ENCODE data around the gene SLC25A26. TPM values are rescaled to one million over a fixed set of nuclear protein-coding genes. Genes with fewer than 3 reads are reported as not detected.
"Not testable (repeated sequence)": the region's sequence is repeated elsewhere in the genome, so short reads cannot be mapped to it uniquely, and the experiment has no call there.

SLC25A26 gene
- total RNA-seq, 2 donors from 2014 or later: 20.7 to 22.8 TPM

- Histone ChIP-seq H3K4me3 (ENCODE audit: low read length) (no peak overlapping the region), H3K9me3 (ENCODE audit: control insufficient read depth, low read length) (no peaks in the 10 kb centered on the region), H3K4me1 (ENCODE audit: control insufficient read depth, insufficient read depth, low read length) (no peaks in the 10 kb centered on the region), H3K9ac (ENCODE audit: extremely low read depth, low read length, poor library complexity, severe bottlenecking) (no peak overlapping the region), H3K36me3 (ENCODE audit: control insufficient read depth, insufficient read depth, low read length) (no peaks in the 10 kb centered on the region), H3K27ac (ENCODE audit: low read depth, low read length) (no peak overlapping the region), H3K27me3 (ENCODE audit: control insufficient read depth, insufficient read depth, low read length, poor library complexity, severe bottlenecking) (no peaks in the 10 kb centered on the region)
- H3K4me1 Mint-ChIP-seq: no peaks in the 10 kb centered on the region
- H3K4me3 Mint-ChIP-seq: no peak overlapping the region
- DNase-seq: no peak
- TF ChIP-seq CTCF (conservative IDR thresholded peaks at IDR 0.05): no peak
- no peaks in the 10 kb centered on the region for H3K36me3 Mint-ChIP-seq (ENCODE audit: low read depth)
- no peak overlapping the region for H3K27ac Mint-ChIP-seq
- WGBS, 2 experiments (ENCODE audit: insufficient coverage in 1 of 2, insufficient read length in 1 of 2): 93 to 100% methylated on average over 1 to 3 of the region's 3 CpGs
- no peaks in the 10 kb centered on the region for H3K27me3 Mint-ChIP-seq (ENCODE audit: insufficient read depth)
- H3K9me3 Mint-ChIP-seq: no peaks in the 10 kb centered on the region
Measured at GRCh38 chr3:66302288-66302687, 81.5 kb downstream of the SLC25A26 start.

- Histone ChIP-seq H3K4me3 (ENCODE audit: low read length) (no peak overlapping the region), H3K27ac (ENCODE audit: low read depth, low read length) (no peak overlapping the region), H3K9me3 (ENCODE audit: control insufficient read depth, low read length) (no peaks in the 10 kb centered on the region), H3K36me3 (ENCODE audit: control insufficient read depth, insufficient read depth, low read length) (no peaks in the 10 kb centered on the region), H3K9ac (ENCODE audit: extremely low read depth, low read length, poor library complexity, severe bottlenecking) (no peak overlapping the region), H3K4me1 (ENCODE audit: control insufficient read depth, insufficient read depth, low read length) (no peaks in the 10 kb centered on the region), H3K27me3 (ENCODE audit: control insufficient read depth, insufficient read depth, low read length, poor library complexity, severe bottlenecking) (no peaks in the 10 kb centered on the region)
- no peak overlapping the region for H3K4me3 Mint-ChIP-seq
- H3K27ac Mint-ChIP-seq: no peak overlapping the region
- WGBS, 2 experiments (ENCODE audit: insufficient coverage in 1 of 2, insufficient read length in 1 of 2): 93% methylated on average over 3 of the region's 3 CpGs
- no peak for DNase-seq
- H3K36me3 Mint-ChIP-seq (ENCODE audit: low read depth): no peaks in the 10 kb centered on the region
- H3K9me3 Mint-ChIP-seq: no peaks in the 10 kb centered on the region
- no peaks in the 10 kb centered on the region for H3K27me3 Mint-ChIP-seq (ENCODE audit: insufficient read depth)
- no peaks in the 10 kb centered on the region for H3K4me1 Mint-ChIP-seq
- TF ChIP-seq CTCF (conservative IDR thresholded peaks at IDR 0.05): no peak
Measured at GRCh38 chr3:66303491-66303901, 82.7 kb downstream of the SLC25A26 start.

- Histone ChIP-seq H3K4me1 (ENCODE audit: control insufficient read depth, insufficient read depth, low read length) (no peaks in the 10 kb centered on the region), H3K27me3 (ENCODE audit: control insufficient read depth, insufficient read depth, low read length, poor library complexity, severe bottlenecking) (no peaks in the 10 kb centered on the region), H3K9ac (ENCODE audit: extremely low read depth, low read length, poor library complexity, severe bottlenecking) (no peak overlapping the region), H3K27ac (ENCODE audit: low read depth, low read length) (no peak overlapping the region), H3K9me3 (ENCODE audit: control insufficient read depth, low read length) (no peaks in the 10 kb centered on the region), H3K4me3 (ENCODE audit: low read length) (no peak overlapping the region), H3K36me3 (ENCODE audit: control insufficient read depth, insufficient read depth, low read length) (no peaks in the 10 kb centered on the region)
- Mint-ChIP-seq H3K27ac (no peak overlapping the region), H3K9me3 (no peaks in the 10 kb centered on the region), H3K36me3 (ENCODE audit: low read depth) (no peaks in the 10 kb centered on the region), H3K4me1 (no peaks in the 10 kb centered on the region), H3K4me3 (no peak overlapping the region), H3K27me3 (ENCODE audit: insufficient read depth) (no peaks in the 10 kb centered on the region)
- no peak for TF ChIP-seq CTCF (conservative IDR thresholded peaks at IDR 0.05)
- DNase-seq: no peak
- 79 to 91% methylated on average over 3 of the region's 3 CpGs for WGBS, 2 experiments (ENCODE audit: insufficient coverage in 1 of 2, insufficient read length in 1 of 2)
Measured at GRCh38 chr3:66304293-66304692, 83.5 kb downstream of the SLC25A26 start.

GRCh38 chr3:66306086-66306485 is 85.3 kb downstream of the SLC25A26 start:
- H3K4me1 Mint-ChIP-seq; H3K27ac ChIP-seq (ENCODE audit: low read depth, low read length); H3K36me3 ChIP-seq (ENCODE audit: control insufficient read depth, insufficient read depth, low read length); H3K9me3 ChIP-seq (ENCODE audit: control insufficient read depth, low read length); H3K9ac ChIP-seq (ENCODE audit: extremely low read depth, low read length, poor library complexity, severe bottlenecking); H3K27ac Mint-ChIP-seq; H3K27me3 ChIP-seq (ENCODE audit: control insufficient read depth, insufficient read depth, low read length, poor library complexity, severe bottlenecking); H3K36me3 Mint-ChIP-seq (ENCODE audit: low read depth); H3K9me3 Mint-ChIP-seq; H3K27me3 Mint-ChIP-seq (ENCODE audit: insufficient read depth); H3K4me1 ChIP-seq (ENCODE audit: control insufficient read depth, insufficient read depth, low read length); H3K4me3 ChIP-seq (ENCODE audit: low read length); DNase-seq; H3K4me3 Mint-ChIP-seq: not testable (repeated sequence)
- 89 to 96% methylated on average over 7 of the region's 7 CpGs for WGBS, 2 experiments (ENCODE audit: insufficient coverage in 1 of 2, insufficient read length in 1 of 2)

- not testable (repeated sequence) for H3K4me3 Mint-ChIP-seq; H3K27ac Mint-ChIP-seq; H3K4me1 Mint-ChIP-seq; H3K36me3 Mint-ChIP-seq (ENCODE audit: low read depth); H3K36me3 ChIP-seq (ENCODE audit: control insufficient read depth, insufficient read depth, low read length); H3K9me3 ChIP-seq (ENCODE audit: control insufficient read depth, low read length); H3K9ac ChIP-seq (ENCODE audit: extremely low read depth, low read length, poor library complexity, severe bottlenecking); H3K27me3 Mint-ChIP-seq (ENCODE audit: insufficient read depth); DNase-seq; H3K9me3 Mint-ChIP-seq; H3K27ac ChIP-seq (ENCODE audit: low read depth, low read length); H3K4me1 ChIP-seq (ENCODE audit: control insufficient read depth, insufficient read depth, low read length); H3K27me3 ChIP-seq (ENCODE audit: control insufficient read depth, insufficient read depth, low read length, poor library complexity, severe bottlenecking); H3K4me3 ChIP-seq (ENCODE audit: low read length)
- 89 to 95% methylated on average over 2 to 4 of the region's 4 CpGs for WGBS, 2 experiments (ENCODE audit: insufficient coverage in 1 of 2, insufficient read length in 1 of 2)
Measured at GRCh38 chr3:66306991-66307390, 86.2 kb downstream of the SLC25A26 start.

All from endodermal cell (in vitro differentiated cells).